Right lobe of liver (tissue), 4 donors: Measurements from ENCODE around the gene ANKRD66.

Source experiments
- POLR2A ChIP-seq: fragments of 450-650 bp; IDR thresholded peaks from one replicate; pipeline ENCODE4 v1.6.1; 2017; ENCODE audit warnings: antibody characterized with exemption, mild to moderate bottlenecking
- TF ChIP-seq, protein P1 (sequence below), 4 donors: fragments of 200-600 bp in 3 of 4; fragments of 450-650 bp in 1 of 4; IDR thresholded peaks; one replicate each; pipeline versions ENCODE4 v1.5.1 to v1.8.0; 2016 to 2022; ENCODE audit warnings: antibody characterized with exemption in 4 of 4, mild to moderate bottlenecking in 2 of 4
- donor health status: DM: no; HTN: no; CAD: no.
- donor health status: DM: no; HTN: no; CAD: no.
- donor health status: DM: no; HTN: yes; CAD: no.

DNA sequence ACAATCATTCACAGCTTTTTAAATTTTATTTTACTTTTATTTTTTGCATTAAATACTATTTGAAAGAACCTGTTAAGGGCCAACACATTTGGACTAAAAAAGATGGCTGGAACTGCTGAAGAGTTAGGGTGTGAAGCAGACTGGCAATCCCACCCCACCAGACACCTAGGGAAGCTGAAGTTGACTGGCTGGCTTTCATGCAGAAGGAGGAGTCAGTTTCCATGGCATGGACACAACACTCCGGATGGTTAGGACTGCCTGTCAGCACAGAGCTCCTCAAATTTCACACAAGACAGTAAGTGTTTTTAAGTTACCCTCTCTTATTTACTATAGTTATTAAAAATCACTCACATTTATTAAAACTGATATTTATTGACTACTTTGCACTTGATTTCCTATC lies at the start of gene ANKRD66:
- no peak for TF ChIP-seq POLR2A
- TF ChIP-seq, protein P1, sequence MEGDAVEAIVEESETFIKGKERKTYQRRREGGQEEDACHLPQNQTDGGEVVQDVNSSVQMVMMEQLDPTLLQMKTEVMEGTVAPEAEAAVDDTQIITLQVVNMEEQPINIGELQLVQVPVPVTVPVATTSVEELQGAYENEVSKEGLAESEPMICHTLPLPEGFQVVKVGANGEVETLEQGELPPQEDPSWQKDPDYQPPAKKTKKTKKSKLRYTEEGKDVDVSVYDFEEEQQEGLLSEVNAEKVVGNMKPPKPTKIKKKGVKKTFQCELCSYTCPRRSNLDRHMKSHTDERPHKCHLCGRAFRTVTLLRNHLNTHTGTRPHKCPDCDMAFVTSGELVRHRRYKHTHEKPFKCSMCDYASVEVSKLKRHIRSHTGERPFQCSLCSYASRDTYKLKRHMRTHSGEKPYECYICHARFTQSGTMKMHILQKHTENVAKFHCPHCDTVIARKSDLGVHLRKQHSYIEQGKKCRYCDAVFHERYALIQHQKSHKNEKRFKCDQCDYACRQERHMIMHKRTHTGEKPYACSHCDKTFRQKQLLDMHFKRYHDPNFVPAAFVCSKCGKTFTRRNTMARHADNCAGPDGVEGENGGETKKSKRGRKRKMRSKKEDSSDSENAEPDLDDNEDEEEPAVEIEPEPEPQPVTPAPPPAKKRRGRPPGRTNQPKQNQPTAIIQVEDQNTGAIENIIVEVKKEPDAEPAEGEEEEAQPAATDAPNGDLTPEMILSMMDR (IDR thresholded peaks at IDR 0.05) = no peak
